ENCODE results near the gene CRMP1.
"Not testable (repeated sequence)": the region's sequence is repeated elsewhere in the genome, so short reads cannot be mapped to it uniquely, and the experiment has no call there.

CRMP1 gene

GRCh38 chr4:5856362-5856761 lies 36.5 kb downstream of the CRMP1 start:
- not testable (repeated sequence) for DNase-seq (ENCODE audit: low spot score)

GRCh38 chr4:5854929-5855328 lies 38.0 kb downstream of the CRMP1 start:
- no peak for DNase-seq (ENCODE audit: low spot score)

GRCh38 chr4:5852523-5853202 lies 40.2 kb downstream of the CRMP1 start:
- peak; percentile 90 for DNase-seq (ENCODE audit: low spot score)

DNA sequence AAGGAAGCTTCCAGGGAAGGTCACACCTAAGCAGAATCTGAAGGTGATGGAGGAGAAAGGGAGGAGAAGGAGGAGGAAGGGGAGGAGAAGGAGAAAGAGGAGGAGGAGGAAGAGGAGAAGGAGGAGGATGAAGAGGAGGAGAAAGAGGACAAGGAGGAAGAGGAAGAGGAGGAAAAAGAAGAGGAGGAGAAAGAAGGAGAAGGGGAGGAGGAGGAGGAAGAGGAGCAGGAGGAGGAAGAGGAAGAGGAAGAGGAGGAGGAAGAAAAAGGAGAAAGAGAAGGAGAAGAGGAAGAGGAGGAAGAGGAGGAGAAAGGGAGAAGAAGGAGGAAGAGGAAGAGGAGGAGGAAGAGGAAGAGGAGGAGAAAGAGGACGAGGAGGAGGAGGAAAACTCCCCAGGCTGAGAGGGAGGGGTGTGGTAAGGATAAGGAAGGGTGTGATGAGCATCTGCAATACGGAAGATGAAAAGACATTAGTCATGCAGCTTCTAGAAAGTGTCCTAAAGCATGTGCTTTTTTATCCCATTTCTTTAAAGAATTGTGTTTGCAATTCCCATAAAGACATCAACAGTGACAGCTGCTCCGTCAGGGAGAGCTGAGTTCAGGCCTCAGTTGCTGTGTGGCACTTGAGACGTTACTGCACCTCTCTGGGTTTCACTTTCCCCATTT lies 41.1 kb downstream of the CRMP1 start:
- no peak for DNase-seq (ENCODE audit: low spot score)

- DNase-seq (ENCODE audit: low spot score): no peak
These were observed 47.6 kb downstream of the CRMP1 start for GRCh38 chr4:5845035-5845905.

DNA sequence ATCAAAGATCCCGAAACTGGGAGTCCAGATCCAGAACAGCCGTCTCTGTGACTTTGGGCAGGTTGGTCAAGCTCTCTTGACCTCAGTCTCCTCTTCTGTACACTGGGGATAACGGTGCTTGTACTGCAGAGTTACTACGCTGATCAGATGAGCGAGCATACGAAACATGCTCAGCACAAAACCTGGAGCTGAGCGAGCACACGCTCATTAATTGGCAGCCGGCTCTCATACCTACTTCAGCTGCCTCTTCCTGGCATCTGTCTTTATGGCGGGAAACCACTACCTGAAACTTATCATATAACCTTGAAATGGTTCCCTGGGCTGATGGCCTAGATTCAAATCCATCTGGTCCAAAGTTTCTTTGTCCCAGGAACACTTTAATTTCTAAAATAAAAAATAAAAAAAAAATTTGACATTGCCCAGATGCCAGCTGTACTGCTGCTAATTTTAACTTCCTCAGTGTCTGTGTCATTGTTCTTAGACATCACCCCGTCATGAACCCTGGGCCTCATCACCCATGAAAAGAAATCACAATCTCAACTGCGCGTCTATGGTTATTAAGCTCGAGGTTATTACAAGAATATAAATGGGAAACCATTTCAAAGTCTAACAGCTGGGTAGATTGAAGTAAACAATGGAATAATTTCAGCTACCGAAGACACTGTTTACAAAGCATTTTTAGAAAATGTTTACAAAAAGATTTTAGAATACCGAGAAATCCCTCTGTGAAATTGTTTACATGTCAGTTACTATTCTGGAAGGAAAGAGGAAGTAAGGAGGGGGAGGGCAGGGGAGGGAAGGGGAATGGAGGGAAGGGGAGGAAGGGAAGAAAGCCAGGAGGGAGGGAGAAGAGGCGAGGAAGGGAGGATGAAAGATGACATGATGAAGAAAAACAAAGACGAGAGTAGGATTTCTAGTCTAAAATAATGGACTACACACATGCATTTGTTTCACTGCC lies 49.0 kb downstream of the CRMP1 start:
- no peak for DNase-seq (ENCODE audit: low spot score)

DNA sequence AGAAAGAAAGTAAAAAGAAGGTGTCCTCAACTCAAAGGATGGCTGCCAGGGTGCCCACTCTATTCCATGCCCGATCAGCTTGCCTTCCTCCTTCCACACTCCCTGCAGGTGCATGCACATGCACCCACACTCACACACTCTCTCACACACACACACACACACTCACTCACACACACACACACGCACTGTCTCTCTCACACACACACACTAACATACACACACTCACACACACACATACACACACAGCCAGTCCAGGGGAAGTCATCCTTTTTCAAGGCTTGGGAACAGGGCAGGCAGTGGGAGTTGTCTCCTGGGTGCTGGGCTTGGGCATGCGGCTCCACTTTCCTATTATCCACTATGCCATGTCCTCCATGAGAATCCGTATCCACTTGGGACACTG lies 50.4 kb downstream of the CRMP1 start:
- no peak for DNase-seq (ENCODE audit: low spot score)

DNA sequence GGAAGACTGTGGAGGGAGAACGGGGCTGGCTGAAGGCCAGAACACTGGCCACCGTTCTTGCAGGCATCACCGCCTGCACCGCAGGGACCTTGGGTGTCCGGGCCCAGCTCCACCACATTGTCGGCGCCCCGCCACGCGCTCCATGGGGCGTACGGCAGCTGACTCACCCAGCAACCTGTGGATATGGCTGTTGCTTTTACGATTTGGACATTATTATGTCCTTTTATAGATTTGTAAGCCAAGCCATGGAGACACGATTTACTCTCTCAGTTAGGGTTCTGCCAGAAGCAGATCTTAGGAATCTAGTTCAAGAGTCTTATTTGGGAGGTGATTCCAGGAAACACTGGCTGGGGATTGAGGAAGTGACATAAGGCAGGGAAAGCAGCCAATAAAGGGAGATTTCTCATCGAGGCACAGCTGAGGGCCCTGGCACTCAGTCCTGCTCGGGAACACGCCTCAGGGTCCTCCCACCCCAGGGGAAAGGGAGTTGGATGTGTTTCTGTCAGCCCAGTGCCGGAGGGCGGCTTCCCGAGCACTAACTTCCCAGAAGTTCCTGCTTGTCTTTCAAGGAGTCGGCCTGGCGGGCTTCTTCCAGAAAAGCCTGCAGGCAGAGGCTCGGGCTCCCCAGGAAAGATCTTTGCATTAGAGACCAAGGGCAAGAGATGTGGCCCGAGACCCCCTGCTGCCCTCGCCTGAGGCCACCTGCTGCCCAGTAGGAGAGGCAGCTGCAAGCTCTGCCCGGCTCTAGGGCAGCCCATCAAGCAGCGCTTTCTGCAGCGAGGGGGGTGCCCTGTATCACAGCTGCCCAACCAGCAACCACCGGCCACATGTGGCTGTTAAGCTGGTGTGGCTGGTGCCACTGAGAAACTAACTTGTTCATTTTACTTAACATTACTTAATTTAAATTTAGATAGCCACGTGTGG lies 52.9 kb downstream of the CRMP1 start:
- no peak for DNase-seq (ENCODE audit: low spot score)

DNA sequence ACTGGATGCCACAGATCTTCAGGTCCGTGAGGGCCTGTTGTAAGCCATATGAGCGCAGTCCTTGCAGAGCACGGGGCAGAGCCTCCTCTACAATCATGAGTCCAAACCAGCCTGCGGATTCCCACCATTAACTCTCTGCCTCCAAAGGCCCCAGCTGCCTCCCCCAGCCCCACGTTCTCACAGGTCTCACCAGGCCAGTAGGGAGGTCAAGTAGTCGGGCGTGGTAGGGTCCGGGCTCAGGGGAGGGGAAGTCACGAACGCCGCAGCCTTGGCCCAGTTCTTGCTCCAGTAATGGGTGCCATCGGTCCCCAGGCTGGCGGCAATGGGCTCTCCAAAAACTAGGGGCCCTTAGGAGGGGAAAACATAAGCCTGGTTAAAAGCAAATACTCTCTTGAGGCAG lies 53.6 kb downstream of the CRMP1 start:
- no peak for DNase-seq (ENCODE audit: low spot score)

DNA sequence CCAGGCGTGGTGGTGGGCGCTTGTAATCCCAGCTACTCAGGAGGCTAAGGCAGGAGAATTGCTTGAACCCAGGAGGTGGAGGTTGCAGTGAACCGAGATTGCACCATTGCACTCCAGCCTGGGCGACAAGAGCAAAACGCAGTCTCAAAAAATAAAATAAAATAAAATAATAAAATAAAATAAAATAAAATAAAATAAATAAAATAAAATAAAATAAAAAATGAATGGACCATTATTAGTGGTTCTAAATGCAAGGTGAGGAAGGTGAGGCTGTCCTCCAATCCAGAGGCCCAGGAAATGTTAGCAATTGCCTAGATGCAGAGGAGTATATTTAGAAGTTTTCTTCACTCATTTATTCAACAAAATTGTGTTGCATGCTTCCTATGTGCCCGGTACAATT lies 55.4 kb downstream of the CRMP1 start:
- DNase-seq (ENCODE audit: low spot score): not testable (repeated sequence)

DNA sequence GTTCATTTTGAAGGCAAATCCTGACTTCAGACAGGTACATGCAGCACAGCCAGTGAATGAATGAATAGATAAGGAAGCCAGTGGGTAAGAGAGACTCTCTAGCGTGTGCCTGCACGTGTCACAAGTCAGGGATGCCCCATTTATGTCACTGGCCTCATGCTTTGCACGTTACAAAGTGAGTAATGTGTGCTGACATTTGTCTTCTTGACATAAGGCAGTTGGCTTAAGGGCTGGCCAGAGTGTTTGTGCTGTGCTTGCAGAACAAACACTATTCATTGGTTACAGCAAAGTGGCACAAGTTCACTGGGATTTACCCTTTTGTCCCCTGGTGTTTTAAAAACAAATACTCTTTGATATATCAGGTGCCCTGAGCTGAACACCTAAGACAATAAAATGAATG lies 55.9 kb downstream of the CRMP1 start:
- DNase-seq (ENCODE audit: low spot score): no peak

DNA sequence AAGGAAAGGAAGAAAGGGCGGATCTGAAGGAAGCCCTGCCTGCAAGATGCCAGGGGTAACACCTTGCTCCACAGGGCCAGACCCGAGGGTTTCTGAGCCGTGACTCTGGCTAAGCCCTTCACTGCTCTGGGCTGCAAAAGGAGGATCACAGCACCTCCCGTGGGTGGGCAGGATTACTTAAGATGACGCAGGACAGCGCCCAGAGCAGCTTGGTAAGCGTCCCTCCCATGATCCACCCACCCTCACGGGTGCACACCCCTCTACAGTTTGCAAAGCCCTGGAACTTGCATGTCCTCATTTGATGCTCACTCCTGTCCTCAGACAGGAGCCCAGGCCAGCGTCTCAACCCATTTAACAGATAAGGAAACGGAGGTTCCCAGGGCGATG lies 64.9 kb downstream of the CRMP1 start:
- DNase-seq (ENCODE audit: low spot score): no peak

DNA sequence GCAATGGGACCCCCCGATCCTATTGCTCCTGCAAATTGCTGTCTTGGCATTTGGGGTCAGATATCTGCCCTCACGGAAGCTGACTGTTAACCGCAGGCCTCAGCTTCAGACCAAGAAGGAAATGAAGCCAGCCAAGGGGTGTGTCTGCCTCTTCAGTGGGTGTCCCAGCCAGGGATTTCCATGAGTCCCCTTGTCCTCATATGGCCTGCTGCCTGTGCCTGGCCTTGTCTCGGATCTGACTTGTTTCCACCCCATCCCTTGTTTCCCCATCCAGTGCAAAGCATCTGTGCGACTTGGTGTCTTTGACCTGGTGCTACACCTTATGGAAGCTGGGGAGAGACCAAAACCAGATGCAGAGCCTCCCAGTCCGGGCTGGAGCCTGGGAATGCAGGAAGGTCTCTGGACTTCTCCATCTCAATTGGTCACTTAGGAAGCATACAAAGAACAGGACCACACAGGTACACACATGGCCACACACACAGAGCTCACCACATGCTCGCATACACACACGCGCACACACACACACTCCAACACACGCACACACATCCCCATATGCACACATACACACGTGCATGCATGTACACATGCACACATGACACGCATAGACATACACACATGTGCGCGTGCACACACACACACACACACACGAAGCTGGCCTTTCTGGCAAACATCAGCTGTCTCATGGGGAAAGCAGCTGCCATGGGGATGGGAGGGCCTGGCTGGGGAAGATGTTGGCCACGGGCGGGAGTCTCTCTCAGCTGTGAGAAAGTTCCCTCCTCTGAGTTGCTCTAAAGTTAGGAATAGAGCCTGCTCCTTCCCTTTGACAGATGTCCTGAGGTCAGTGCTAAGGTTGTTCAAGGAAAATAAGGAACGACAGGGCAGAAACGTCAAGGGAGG lies 65.5 kb downstream of the CRMP1 start:
- no peak for DNase-seq (ENCODE audit: low spot score)

- no peak for DNase-seq (ENCODE audit: low spot score)
These were observed 66.3 kb downstream of the CRMP1 start for GRCh38 chr4:5826437-5827107.

- DNase-seq (ENCODE audit: low spot score): no peak
These were observed 67.4 kb downstream of the CRMP1 start for GRCh38 chr4:5825321-5826041.

DNA sequence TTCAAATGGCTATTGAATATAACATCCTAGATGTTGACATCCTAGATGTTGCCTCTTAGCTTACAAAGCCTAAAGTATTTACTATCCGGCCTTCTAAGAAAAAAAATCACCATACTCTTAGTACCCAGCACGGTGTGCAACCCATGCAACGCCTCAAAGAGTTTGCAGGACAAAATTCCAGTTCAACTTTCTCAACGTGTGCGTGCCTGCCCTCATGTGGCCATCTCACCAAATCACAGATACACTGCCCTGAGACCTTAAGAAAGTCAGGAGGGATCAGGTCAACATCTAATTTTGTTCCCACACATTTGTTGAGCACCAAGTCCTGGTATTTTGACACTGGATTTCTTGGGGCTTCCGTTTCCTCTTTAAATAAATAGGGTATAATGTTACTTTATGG lies 68.3 kb downstream of the CRMP1 start:
- DNase-seq (ENCODE audit: low spot score): peak; percentile 67

GRCh38 chr4:5824227-5824626 lies 68.7 kb downstream of the CRMP1 start:
- no peak for DNase-seq (ENCODE audit: low spot score)

GRCh38 chr4:5823542-5824211 lies 69.2 kb downstream of the CRMP1 start:
- no peak for DNase-seq (ENCODE audit: low spot score)
